OCI-LY7 (cell line): ENCODE measurements around the gene ADISSP. TPM values are rescaled to one million over a fixed set of nuclear protein-coding genes. Genes with fewer than 3 reads are reported as not detected.

ENCODE experiments used
- BruUV-seq: library from RNA; stranded (reverse); fragments of 400-500 nt; replicated peaks from 2 replicates; lab custom pipeline; 2021; lab: Mats Ljungman, UMichigan
- CTCF ChIA-PET: fragments of 300-600 bp; sonication (Branson Sonifier 250); formaldehyde crosslinking; loops from one replicate; lab custom pipeline; 2022; ENCODE audit warnings: antibody characterized with exemption; ENCODE audit not compliant: unreplicated experiment; lab: Charles Lee
- POLR2A ChIA-PET: fragments of 300-600 bp; sonication (Branson Sonifier 250); formaldehyde crosslinking; loops from one replicate; lab custom pipeline; 2022; ENCODE audit warnings: antibody characterized with exemption; lab: Charles Lee
- DNase-seq: peaks from one replicate; pipeline ENCODE4 v3.0.0-alpha.2; 2015; ENCODE audit warnings: low spot score
- H2AFZ ChIP-seq: fragments of 200-600 bp; sonication (generic), shearing (Covaris generic); 2 replicates; pipeline ENCODE4 v1.6.1; 2014; ENCODE audit warnings: mild to moderate bottlenecking, antibody characterized with exemption, low read length, moderate library complexity
- H3K27ac ChIP-seq: fragments of 200-600 bp; sonication (generic); 2 replicates; pipeline ENCODE4 v1.5.1; 2014; ENCODE audit warnings: mixed run types, low read depth, mild to moderate bottlenecking, moderate library complexity, low read length, inconsistent platforms; ENCODE audit not compliant: poor library complexity, severe bottlenecking
- H3K36me3 ChIP-seq: fragments of 200-600 bp; sonication (generic); 2 replicates; pipeline ENCODE4 v1.6.1; 2014; ENCODE audit warnings: mild to moderate bottlenecking, antibody characterized with exemption, low read length, moderate library complexity, mixed read lengths; ENCODE audit not compliant: insufficient read depth
- H3K4me1 ChIP-seq: fragments of 200-600 bp; sonication (generic); 2 replicates; pipeline ENCODE4 v1.5.1; 2014; ENCODE audit warnings: mild to moderate bottlenecking, low read length; ENCODE audit not compliant: insufficient read depth, poor library complexity, severe bottlenecking
- H3K4me2 ChIP-seq: fragments of 200-600 bp; sonication (generic); 2 replicates; pipeline ENCODE4 v1.6.1; 2014; ENCODE audit warnings: mild to moderate bottlenecking, low read length
- H3K4me3 ChIP-seq: fragments of 200-600 bp; sonication (generic); 2 replicates; pipeline ENCODE4 v1.5.1; 2014; ENCODE audit warnings: mild to moderate bottlenecking, low read depth, low read length; ENCODE audit not compliant: poor library complexity, severe bottlenecking
- H3K79me2 ChIP-seq: fragments of 200-600 bp; sonication (generic); 2 replicates; pipeline ENCODE4 v1.6.1; 2016; ENCODE audit warnings: low read depth, mild to moderate bottlenecking, low read length, moderate library complexity, mixed read lengths; ENCODE audit not compliant: insufficient read depth
- H3K9me2 ChIP-seq: fragments of 200-600 bp; sonication (generic); 2 replicates; pipeline ENCODE4 v1.6.1; 2016; ENCODE audit warnings: mild to moderate bottlenecking, low read length, mixed read lengths; ENCODE audit not compliant: insufficient read depth
- H3K9me3 ChIP-seq: fragments of 200-600 bp; sonication (generic); 2 replicates; pipeline ENCODE4 v1.6.1; 2014; ENCODE audit warnings: mild to moderate bottlenecking, mixed run types, low read length, mixed read lengths
- H4K20me1 ChIP-seq: fragments of 200-600 bp; sonication (generic); 2 replicates; pipeline ENCODE4 v1.6.1; 2014; ENCODE audit warnings: mild to moderate bottlenecking, antibody characterized with exemption, low read length, moderate library complexity, mixed read lengths; ENCODE audit not compliant: insufficient read depth
- CTCF ChIP-seq: fragments of 200-600 bp; sonication (generic); conservative IDR thresholded peaks from 2 replicates; pipeline ENCODE4 v1.5.1; 2014; ENCODE audit warnings: mild to moderate bottlenecking, antibody characterized with exemption, low read length, moderate library complexity, mixed read lengths
- EZH2phosphoT487 ChIP-seq: fragments of 200-600 bp; sonication (generic); IDR thresholded peaks from 2 replicates; pipeline ENCODE4 v1.6.1; 2018; ENCODE audit warnings: low read depth, borderline replicate concordance, mild to moderate bottlenecking, mixed run types, antibody characterized with exemption, low read length, moderate library complexity, mixed read lengths
- intact Hi-C: fragments of 100-400 bp; cut with micrococcal nuclease; formaldehyde crosslinking; loops from one replicate; pipeline ENCODE4 v1.10.0; 2022; ENCODE audit not compliant: unreplicated experiment
- total RNA-seq, 2 experiments: library from RNA; depleted of rRNA in 1 of 2; stranded (reverse); fragments of >200 nt in 1 of 2; shearing (Covaris generic) in 1 of 2; gene quantifications; 2 replicates each; pipeline ENCODE4 v1.2.3, GENCODE V29; 2014 to 2022

Gene ADISSP
- total RNA-seq, 2 experiments from 2014 or later: 64.4 to 66.7 TPM

DNA sequence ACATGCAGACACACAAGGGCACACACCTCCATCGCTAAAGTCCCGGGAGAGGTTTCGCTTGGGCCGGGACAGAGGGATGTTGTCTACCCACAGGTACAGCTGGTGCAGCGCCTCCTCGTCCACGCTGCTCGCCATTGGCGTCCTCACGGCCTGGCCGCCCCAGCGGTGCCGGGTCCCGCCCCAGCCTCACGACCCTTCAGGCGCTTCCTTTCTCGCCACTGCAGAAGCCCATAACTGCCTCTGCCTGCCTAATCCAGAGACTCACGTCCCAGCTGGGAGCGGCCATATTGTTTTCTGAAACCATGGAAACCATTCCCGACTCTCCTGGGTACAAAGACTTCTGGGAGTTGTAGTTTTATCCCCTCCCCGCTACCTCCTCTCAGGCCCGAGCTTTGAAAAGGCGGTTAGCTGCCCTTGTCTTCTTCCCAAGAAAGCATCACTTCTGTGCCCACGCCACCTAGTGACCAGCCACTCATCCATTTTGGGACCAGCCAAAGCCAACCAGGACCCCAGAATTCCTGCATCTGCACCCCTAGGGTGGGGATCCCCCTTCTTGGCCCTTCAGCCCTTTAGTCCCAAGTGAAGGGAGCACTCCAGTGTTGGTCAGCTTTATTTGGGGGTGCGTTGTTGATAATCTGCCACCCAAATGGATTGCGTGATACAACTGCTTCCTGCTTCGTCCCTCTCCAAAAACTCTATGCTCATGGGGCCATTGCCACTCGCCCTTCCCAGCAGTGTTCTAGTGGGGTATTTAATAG lies 13.8 kb upstream of the ADISSP start, which contains the start of gene SPEF1:
SPEF1 (minus strand) TSS at position 296 of the 758 bp plus-strand sequence; CDS start at position 135, 161 bp downstream.
- peak; percentile 68 for TF ChIP-seq CTCF
- TF ChIP-seq EZH2phosphoT487: no peak
- Histone ChIP-seq H3K27ac (no peak within 1 kb of the TSS), H3K9me3 (no peaks in the 10 kb centered on the region), H2AFZ (no peak within 1 kb of the TSS), H3K79me2 (peaks cover 9% of the 10 kb centered on the region; the same call in 1 of the 2 replicates), H3K4me1 (peaks cover 20% of the 10 kb centered on the region), H4K20me1 (no peaks in the 10 kb centered on the region; the same call in 1 of the 2 replicates), H3K9me2 (no peaks in the 10 kb centered on the region), H3K4me2 (peak within 1 kb of the TSS; percentile 83), H3K4me3 (peak within 1 kb of the TSS; percentile 63), H3K36me3 (no peaks in the 10 kb centered on the region; the same call in 1 of the 2 replicates)
- no TSS peak for BruUV-seq
- POLR2A ChIA-PET: interaction anchor here (0.5 to 1.5 kb wide), 2 partner anchors 13 to 115 kb away, joined by 3 to 4 read pairs; partner anchors contain the start of gene ADISSP
- CTCF ChIA-PET: no interaction called here
- intact Hi-C loops: loop anchor here (5.0 kb wide), 1 partner anchor 64 kb away; no protein-coding TSS in a partner anchor
- peak; percentile 82 for DNase-seq

GRCh38 chr20:3778976-3779375 lies 11.4 kb upstream of the ADISSP start:
- H3K79me2 ChIP-seq: no peaks in the 10 kb centered on the region
- no peak for TF ChIP-seq CTCF
- no peak for TF ChIP-seq EZH2phosphoT487
- no peaks in the 10 kb centered on the region for H3K36me3 ChIP-seq
- ChIA-PET CTCF (no interaction called here), POLR2A (interaction anchor here (0.6 kb wide), 1 partner anchor 30 kb away, joined by 3 read pairs; no protein-coding TSS in a partner anchor)
- no peak overlapping the region for H3K27ac ChIP-seq
- H2AFZ ChIP-seq: no peak overlapping the region
- H3K9me3 ChIP-seq: no peaks in the 10 kb centered on the region
- no peak overlapping the region for H3K4me3 ChIP-seq
- DNase-seq: no peak
- BruUV-seq: no TSS peak
- peaks cover 10% of the 10 kb centered on the region for H3K4me1 ChIP-seq
- H3K4me2 ChIP-seq: no peak overlapping the region
- intact Hi-C loops: no loop called here
- no peaks in the 10 kb centered on the region; the same call in 1 of the 2 replicates for H4K20me1 ChIP-seq
- H3K9me2 ChIP-seq: no peaks in the 10 kb centered on the region
